Measurements from ENCODE around the gene DSE.

The DSE gene

DNA sequence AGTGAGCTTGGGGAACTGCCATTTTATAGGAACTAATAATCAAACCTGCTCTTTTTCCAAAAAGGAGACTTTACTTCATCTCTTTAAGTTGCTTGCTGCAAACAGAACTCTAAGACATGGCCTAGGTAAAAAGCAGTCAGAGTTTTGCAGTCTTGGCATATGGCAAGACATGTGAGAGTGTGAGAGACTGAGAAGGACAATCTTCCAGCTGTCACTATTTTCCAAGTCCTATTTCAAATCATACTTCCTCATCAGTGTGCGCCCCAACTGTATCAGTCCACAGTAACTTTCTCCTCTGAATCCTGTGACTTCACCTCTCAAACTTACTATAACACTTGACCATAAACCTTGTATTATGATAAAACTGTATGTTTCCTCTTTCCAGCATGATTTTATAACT, 100.8 kb downstream of the DSE start:
- no peaks in the 10 kb centered on the region for H3K27me3 ChIP-seq (ENCODE audit: control insufficient read depth in 1 of 2, insufficient read depth in 2 of 2, low read length in 2 of 2)
- H3K9me3 ChIP-seq (ENCODE audit: control insufficient read depth in 2 of 2, low read length in 2 of 2), result no peaks in the 10 kb centered on the region
- H3K27ac ChIP-seq (ENCODE audit: low read length), result no peak overlapping the region
- H3K4me3 ChIP-seq (ENCODE audit: low read length in 2 of 2), result no peak overlapping the region
- H3K4me1 ChIP-seq (ENCODE audit: control insufficient read depth, insufficient read depth, low read length), result no peaks in the 10 kb centered on the region
- no peak overlapping the region for H3K9ac ChIP-seq (ENCODE audit: low read length in 2 of 2)
- no peaks in the 10 kb centered on the region for H3K36me3 ChIP-seq (ENCODE audit: control insufficient read depth in 2 of 2, insufficient read depth in 2 of 2, low read length in 2 of 2)

DNA sequence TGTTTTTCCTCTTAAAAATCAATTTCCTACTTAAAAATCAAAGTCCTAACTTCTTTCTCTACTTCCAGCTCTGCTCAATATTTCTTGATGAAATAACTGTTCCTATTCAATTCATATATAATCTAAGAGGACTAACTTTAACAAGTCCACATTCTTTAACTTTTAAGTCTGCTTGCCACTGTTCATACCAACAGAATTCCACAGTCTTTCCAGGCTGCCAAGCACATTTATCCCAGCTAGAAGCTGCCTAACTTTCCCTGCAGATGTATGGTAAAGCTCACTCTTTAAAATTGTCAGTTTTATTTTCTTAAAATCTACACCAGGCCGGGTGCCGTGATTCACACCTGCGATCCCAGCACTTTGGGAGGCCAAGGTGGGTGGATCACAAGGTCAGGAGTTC, 102.0 kb downstream of the DSE start:
- Histone ChIP-seq H3K4me3 (ENCODE audit: low read length in 2 of 2) (no peak overlapping the region), H3K9me3 (ENCODE audit: control insufficient read depth in 2 of 2, low read length in 2 of 2) (no peaks in the 10 kb centered on the region), H3K36me3 (ENCODE audit: control insufficient read depth in 2 of 2, insufficient read depth in 2 of 2, low read length in 2 of 2) (no peaks in the 10 kb centered on the region), H3K9ac (ENCODE audit: low read length in 2 of 2) (no peak overlapping the region), H3K27me3 (ENCODE audit: control insufficient read depth in 1 of 2, insufficient read depth in 2 of 2, low read length in 2 of 2) (no peaks in the 10 kb centered on the region), H3K27ac (ENCODE audit: low read length) (no peak overlapping the region), H3K4me1 (ENCODE audit: control insufficient read depth, insufficient read depth, low read length) (no peaks in the 10 kb centered on the region)

DNA sequence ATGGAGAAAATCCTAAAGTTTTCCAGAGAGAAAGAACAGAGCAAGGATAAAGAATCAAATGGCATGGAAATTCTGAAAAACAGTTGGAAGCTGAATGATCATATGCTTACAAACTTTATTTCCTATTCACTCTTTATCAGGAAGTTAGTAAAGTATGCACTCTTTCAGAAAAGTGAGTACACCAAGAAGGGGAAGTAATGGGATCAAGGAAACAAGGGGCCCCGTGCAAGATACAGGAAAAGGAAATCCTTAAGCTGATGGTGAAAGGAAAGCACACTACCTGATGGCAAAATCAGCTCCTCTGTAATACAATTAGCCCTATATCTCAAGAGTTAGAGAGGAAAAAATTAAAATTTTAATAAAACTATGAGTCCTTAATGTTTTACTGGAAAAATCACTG, 104.4 kb downstream of the DSE start:
- no peak overlapping the region for H3K9ac ChIP-seq (ENCODE audit: low read length in 2 of 2)
- H3K4me3 ChIP-seq (ENCODE audit: low read length in 2 of 2), result no peak overlapping the region
- H3K27ac ChIP-seq (ENCODE audit: low read length), result no peak overlapping the region

DNA sequence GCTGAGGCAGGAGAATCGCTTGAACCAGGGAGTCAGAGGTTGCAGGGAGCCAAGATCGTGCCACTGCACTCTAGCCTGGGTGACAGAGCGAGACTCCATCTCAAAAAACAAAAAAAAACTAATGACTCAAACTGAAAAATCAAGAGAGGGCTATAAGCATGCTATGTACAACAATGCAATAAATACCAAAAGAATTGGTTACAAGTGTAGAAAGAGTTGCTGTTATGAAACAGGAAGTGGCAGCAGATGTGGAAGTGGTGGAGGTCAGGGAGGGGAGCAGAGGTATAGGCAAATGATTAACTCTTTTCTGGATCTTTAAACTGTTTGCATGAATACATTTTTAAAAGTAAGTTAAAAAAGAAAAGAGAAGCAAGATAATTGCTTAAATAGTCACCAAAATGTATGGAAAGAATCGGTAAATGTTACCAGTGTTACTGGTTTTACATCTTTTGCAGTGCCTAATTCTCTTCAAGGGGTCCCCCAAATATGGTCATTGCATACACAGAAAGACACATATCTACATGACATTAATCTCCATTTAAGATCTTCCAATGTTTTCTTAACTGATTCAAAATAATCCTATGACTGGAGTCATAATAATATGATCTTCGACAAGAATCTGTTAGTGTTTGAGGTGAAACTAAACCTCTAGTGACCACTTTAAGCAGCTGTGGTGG, 105.4 kb downstream of the DSE start:
- H3K9me3 ChIP-seq (ENCODE audit: control insufficient read depth in 2 of 2, low read length in 2 of 2), result no peaks in the 10 kb centered on the region
- H3K4me1 ChIP-seq (ENCODE audit: control insufficient read depth, insufficient read depth, low read length), result no peaks in the 10 kb centered on the region
- no peaks in the 10 kb centered on the region for H3K36me3 ChIP-seq (ENCODE audit: control insufficient read depth in 2 of 2, insufficient read depth in 2 of 2, low read length in 2 of 2)
- no peaks in the 10 kb centered on the region for H3K27me3 ChIP-seq (ENCODE audit: control insufficient read depth in 1 of 2, insufficient read depth in 2 of 2, low read length in 2 of 2)
- H3K9ac ChIP-seq (ENCODE audit: low read length in 2 of 2), result no peak overlapping the region
- H3K27ac ChIP-seq (ENCODE audit: low read length), result no peak overlapping the region
- H3K4me3 ChIP-seq (ENCODE audit: low read length in 2 of 2), result no peak overlapping the region

More for the DNA sequence above, 104.4 kb downstream of the DSE start:
- no peaks in the 10 kb centered on the region for H3K4me1 ChIP-seq (ENCODE audit: control insufficient read depth, insufficient read depth, low read length)
- no peaks in the 10 kb centered on the region for H3K36me3 ChIP-seq (ENCODE audit: control insufficient read depth in 2 of 2, insufficient read depth in 2 of 2, low read length in 2 of 2)
- H3K27me3 ChIP-seq (ENCODE audit: control insufficient read depth in 1 of 2, insufficient read depth in 2 of 2, low read length in 2 of 2), result no peaks in the 10 kb centered on the region
- no peaks in the 10 kb centered on the region for H3K9me3 ChIP-seq (ENCODE audit: control insufficient read depth in 2 of 2, low read length in 2 of 2)

DNA sequence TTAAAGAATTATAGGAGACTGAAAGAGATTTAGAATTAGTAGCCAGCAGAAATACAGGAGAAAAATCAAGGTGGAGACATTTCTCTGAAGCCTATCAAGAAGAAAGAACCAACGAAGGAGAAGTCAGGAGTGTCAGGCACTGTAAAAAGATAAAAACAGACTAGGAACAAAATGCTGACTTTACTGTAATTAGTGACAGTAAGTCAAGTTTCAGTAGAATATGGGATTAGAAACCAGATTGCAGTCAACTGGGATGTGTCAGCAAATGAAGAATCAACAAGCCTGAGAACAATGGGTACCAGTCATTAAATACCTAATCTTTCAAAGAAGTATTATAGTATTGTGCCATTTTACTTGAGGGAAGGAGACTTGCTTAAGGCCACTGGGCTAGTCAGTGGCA, 112.0 kb downstream of the DSE start:
- no peak overlapping the region for H3K4me3 ChIP-seq (ENCODE audit: low read length in 2 of 2)

DNA sequence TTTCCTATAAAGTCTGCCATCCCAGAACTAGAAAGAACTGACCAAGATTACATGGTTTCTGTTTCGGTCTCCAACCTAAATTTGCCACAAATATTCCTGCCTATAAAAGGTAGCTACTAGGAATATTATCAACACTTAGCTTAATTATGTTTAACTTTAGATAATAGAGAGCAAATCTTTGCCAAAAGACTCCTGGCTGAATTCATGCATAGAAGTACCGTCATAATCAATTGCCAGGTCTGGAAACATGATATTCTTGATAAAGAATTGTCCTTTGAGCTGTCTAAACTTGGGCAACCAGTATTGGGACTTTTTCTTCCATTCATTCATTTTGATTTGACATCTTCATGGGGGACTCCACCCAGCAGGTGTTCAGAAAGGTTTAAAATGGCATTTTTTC, 112.9 kb downstream of the DSE start:
- H3K4me3 ChIP-seq (ENCODE audit: low read length in 2 of 2), result no peak overlapping the region
- no peaks in the 10 kb centered on the region for H3K4me1 ChIP-seq (ENCODE audit: control insufficient read depth, insufficient read depth, low read length)
- no peaks in the 10 kb centered on the region for H3K9me3 ChIP-seq (ENCODE audit: control insufficient read depth in 2 of 2, low read length in 2 of 2)
- no peak overlapping the region for H3K9ac ChIP-seq (ENCODE audit: low read length in 2 of 2)
- H3K27ac ChIP-seq (ENCODE audit: low read length), result no peak overlapping the region
- no peaks in the 10 kb centered on the region for H3K27me3 ChIP-seq (ENCODE audit: control insufficient read depth in 1 of 2, insufficient read depth in 2 of 2, low read length in 2 of 2)
- H3K36me3 ChIP-seq (ENCODE audit: control insufficient read depth in 2 of 2, insufficient read depth in 2 of 2, low read length in 2 of 2), result no peaks in the 10 kb centered on the region

More for the DNA sequence above, 112.0 kb downstream of the DSE start:
- H3K27me3 ChIP-seq (ENCODE audit: control insufficient read depth in 1 of 2, insufficient read depth in 2 of 2, low read length in 2 of 2), result no peaks in the 10 kb centered on the region
- H3K9me3 ChIP-seq (ENCODE audit: control insufficient read depth in 2 of 2, low read length in 2 of 2), result no peaks in the 10 kb centered on the region
- no peaks in the 10 kb centered on the region for H3K36me3 ChIP-seq (ENCODE audit: control insufficient read depth in 2 of 2, insufficient read depth in 2 of 2, low read length in 2 of 2)
- H3K4me1 ChIP-seq (ENCODE audit: control insufficient read depth, insufficient read depth, low read length), result no peaks in the 10 kb centered on the region
- no peak overlapping the region for H3K9ac ChIP-seq (ENCODE audit: low read length in 2 of 2)
- H3K27ac ChIP-seq (ENCODE audit: low read length), result no peak overlapping the region

DNA sequence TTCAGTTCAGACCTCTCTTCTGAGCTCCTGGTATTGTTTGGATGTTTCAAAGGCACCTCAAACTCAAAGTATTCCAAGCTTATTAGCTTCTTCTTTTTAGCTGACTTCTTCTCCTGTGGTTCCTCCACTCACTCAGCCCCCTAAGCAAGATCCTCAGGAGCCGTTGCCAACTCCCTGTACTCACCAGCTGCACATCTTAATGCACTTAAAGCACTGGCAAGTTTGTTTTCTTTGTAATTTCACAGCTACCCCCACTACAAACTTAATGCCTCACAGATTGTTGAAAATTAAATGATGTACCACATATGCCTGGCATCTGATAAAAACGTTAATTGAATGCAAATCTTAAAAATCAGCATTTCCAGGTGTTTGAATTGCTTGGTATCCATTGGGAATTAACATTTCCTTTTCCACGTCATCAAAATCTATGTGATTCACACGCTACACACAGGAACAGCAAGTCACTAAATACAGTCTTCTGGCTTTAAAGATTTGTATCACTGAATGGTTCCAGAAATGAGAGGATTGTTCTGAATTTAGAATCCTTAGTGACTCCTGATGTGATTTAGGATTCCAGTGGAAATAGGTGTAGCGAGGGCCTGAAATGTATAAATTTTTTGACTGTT, 114.9 kb downstream of the DSE start:
- Histone ChIP-seq H3K9me3 (ENCODE audit: control insufficient read depth in 2 of 2, low read length in 2 of 2) (no peaks in the 10 kb centered on the region), H3K9ac (ENCODE audit: low read length in 2 of 2) (no peak overlapping the region), H3K27ac (ENCODE audit: low read length) (no peak overlapping the region), H3K36me3 (ENCODE audit: control insufficient read depth in 2 of 2, insufficient read depth in 2 of 2, low read length in 2 of 2) (no peaks in the 10 kb centered on the region), H3K4me3 (ENCODE audit: low read length in 2 of 2) (no peak overlapping the region), H3K4me1 (ENCODE audit: control insufficient read depth, insufficient read depth, low read length) (no peaks in the 10 kb centered on the region), H3K27me3 (ENCODE audit: control insufficient read depth in 1 of 2, insufficient read depth in 2 of 2, low read length in 2 of 2) (no peaks in the 10 kb centered on the region)

DNA sequence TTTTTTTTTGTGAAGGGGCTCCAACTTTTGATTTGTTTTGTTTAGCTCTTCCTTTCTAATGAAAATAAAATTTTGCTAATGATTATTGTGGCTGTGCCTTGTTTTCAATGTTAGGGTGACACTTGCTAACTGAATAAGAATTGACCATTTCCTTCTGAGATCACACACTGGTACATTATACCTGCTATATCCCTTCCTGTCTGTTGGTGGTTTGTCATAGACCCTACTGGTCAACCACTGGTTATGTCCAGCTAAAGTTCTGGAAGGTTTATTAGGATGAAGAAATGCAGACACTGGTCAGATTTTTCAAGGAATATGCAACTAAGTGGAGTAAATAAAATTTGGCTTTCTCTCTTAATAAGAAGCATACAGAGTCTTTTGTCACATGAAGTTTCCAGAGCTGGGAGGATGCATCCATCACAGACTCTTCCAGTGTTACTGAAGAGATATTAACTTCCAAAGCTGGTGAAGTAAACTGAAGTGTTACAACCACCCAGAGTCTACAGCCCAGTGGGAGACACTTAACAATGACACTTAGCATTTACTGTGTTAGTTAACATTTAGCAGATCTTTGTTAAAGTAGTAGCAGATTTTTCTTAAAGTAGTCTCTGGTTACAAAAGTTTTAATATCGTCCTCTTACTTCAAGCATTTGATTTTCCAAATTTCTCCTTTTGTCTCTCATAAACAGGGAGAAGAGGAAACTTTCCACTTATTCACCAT, 121.0 kb downstream of the DSE start:
- no peaks in the 10 kb centered on the region for H3K9me3 ChIP-seq (ENCODE audit: control insufficient read depth in 2 of 2, low read length in 2 of 2)
- no peaks in the 10 kb centered on the region for H3K27me3 ChIP-seq (ENCODE audit: control insufficient read depth in 1 of 2, insufficient read depth in 2 of 2, low read length in 2 of 2)

DNA sequence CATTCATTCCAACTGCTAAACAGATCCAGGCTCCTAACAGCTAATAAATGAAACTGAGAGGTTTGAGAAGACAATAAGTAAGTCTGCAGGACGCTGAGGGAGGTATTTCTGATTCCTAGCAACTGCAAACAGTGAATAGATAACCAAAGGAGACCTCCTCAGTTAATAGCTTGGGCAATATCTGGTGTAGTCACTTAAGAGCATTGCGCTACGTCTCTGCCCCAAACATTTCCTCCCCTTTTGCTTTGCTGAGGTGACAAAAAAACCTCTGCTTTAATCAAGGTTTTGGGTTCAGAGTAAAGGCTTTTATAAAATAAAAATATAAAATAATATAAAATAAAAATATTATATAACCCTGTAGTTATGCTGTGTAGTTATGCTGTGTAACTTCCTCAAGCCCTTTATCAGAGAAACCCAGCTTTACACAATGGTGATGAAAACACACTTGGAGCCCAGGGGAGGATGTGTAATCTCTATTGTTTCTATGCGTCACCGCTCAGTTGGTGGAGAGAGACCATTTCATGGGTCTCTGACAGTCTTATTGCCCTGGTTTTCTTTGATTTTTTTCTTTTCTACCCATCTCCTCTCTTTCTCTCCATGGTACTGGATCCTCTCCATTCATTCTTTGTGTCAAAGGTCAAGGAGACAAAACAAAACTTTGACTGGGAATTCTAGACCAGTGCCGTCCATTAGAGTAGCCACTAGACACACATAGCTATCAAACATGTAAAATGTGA, 121.8 kb downstream of the DSE start:
- no peaks in the 10 kb centered on the region for H3K36me3 ChIP-seq (ENCODE audit: control insufficient read depth in 2 of 2, insufficient read depth in 2 of 2, low read length in 2 of 2)
- H3K4me3 ChIP-seq (ENCODE audit: low read length in 2 of 2), result no peak overlapping the region
- no peaks in the 10 kb centered on the region for H3K27me3 ChIP-seq (ENCODE audit: control insufficient read depth in 1 of 2, insufficient read depth in 2 of 2, low read length in 2 of 2)
- no peaks in the 10 kb centered on the region for H3K9me3 ChIP-seq (ENCODE audit: control insufficient read depth in 2 of 2, low read length in 2 of 2)
- no peak overlapping the region for H3K9ac ChIP-seq (ENCODE audit: low read length in 2 of 2)
- no peaks in the 10 kb centered on the region for H3K4me1 ChIP-seq (ENCODE audit: control insufficient read depth, insufficient read depth, low read length)
- H3K27ac ChIP-seq (ENCODE audit: low read length), result no peak overlapping the region

More for the DNA sequence above, 121.0 kb downstream of the DSE start:
- Histone ChIP-seq H3K9ac (ENCODE audit: low read length in 2 of 2) (no peak overlapping the region), H3K4me3 (ENCODE audit: low read length in 2 of 2) (no peak overlapping the region), H3K27ac (ENCODE audit: low read length) (no peak overlapping the region), H3K4me1 (ENCODE audit: control insufficient read depth, insufficient read depth, low read length) (no peaks in the 10 kb centered on the region), H3K36me3 (ENCODE audit: control insufficient read depth in 2 of 2, insufficient read depth in 2 of 2, low read length in 2 of 2) (no peaks in the 10 kb centered on the region)

All from stomach smooth muscle (tissue), 2 donors.